ENCODE measurements around the gene TSN.
A peak's percentile ranks its signal among the peaks of the same experiment; 100 is the strongest.
"Not testable (repeated sequence)": the region's sequence is repeated elsewhere in the genome, so short reads cannot be mapped to it uniquely, and the experiment has no call there.

Gene TSN

DNA sequence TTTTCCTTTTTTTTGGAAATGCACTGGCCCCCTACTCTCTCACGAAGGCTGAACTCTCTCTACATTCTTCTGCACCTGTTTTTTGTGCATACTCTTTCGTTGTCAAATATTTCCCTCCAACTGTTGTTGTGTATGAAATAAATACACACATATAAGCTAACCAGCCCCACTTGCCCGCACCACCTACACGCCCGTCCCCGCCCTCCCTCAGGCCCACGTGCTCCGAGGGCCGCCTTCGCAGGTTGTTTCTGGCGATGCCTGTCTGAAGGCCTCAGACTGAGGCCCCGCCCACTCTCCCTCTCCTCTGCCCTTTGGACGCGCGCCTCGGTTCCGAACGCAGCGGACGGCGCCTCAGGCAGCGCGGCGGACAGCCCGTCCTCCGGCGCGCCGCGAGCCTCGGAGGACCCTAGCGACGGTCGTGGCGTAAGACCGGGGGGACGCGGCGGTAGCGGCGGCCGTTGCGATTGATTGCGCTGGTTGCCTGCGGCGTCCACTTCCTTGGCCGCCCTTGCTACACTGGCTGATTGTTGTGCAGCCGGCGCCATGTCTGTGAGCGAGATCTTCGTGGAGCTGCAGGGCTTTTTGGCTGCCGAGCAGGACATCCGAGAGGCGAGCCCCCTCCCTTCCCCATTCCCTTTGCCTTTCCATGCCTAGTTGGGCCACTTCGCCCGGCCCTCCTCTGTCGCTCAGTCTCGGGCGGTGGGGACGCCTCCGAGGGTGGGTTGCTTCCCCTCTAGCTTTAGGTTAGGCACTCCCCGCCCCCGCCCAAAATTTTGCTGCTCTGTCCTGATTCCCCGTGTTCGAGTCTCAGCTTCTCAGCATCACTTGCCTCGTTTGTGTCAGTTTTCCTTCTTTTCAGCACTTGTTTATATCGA, at the start of gene TSN:
TSS of gene TSN (plus strand) at position 415 of the 875 bp plus-strand sequence. CDS start at position 544, 129 bp downstream.
- peak; percentile 93 for DNase-seq (ENCODE audit: low read depth)

DNA sequence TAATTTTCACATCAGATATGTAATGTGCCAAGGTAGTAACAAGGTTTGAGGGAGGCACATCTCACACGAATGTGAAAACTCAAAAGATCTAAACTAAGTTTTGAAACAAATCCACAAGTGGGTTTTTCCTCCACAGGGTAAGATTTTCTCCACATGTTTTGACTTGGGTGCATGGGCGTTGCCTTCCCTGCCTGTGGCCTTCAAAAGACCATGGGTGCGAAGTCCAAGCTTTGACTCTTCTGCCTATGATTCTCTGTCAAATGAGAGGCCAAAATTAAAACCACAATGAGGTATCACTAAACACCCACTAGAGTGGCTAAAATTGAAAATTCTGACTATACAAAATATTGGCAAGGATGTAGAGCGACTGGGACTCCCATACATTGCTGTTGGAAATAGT, 49.5 kb upstream of the TSN start:
- DNase-seq (ENCODE audit: low read depth): no peak

DNA sequence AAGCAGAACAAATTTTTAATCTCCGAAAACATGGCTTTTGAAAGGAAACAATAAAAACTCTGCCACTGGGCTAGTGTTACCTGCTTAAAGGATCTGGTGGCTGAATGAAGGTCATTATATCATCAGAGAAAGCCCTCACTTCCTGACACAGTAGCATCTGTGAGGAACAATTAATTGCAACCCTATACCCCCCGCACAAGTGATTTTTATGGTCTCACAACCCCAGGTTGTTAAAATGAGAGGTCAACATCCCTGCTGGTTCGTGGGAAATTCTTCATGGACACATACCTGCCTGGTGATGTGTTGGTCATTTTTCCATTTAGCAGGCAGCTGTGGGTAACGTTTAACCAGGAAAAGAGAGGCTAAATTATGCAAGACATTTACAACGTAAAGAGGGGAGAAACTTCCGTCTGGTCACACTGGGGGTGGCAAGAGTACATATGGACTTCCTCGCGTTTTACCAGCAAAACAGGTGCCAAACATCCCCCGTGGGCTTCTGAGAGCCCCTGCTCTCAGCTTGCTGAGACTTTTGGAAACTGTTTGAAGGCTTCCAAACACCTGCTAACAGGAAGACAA, 48.0 kb upstream of the TSN start:
- DNase-seq (ENCODE audit: low read depth): no peak

DNA sequence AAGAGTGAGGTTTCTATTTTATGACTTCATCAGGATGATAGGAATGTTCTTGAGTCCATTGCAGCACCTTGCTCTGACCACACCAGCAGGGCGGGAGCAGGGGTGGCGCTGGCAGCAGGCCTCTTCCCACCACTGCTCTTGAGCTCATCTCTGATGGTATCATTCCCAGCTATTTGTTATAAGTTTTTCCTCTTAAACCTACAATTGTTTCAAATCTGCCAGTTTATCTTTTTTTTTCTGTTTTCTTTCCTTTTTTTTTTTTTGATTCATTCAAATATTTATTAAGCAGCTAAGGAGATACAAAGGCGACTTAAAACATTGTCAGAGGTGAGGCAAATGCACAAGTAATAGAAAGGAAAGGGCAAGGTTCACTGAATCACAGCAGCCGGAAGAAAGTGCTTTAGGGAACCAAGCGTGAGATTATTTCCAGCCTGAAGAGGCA, 47.5 kb upstream of the TSN start:
- DNase-seq (ENCODE audit: low read depth): no peak

DNA sequence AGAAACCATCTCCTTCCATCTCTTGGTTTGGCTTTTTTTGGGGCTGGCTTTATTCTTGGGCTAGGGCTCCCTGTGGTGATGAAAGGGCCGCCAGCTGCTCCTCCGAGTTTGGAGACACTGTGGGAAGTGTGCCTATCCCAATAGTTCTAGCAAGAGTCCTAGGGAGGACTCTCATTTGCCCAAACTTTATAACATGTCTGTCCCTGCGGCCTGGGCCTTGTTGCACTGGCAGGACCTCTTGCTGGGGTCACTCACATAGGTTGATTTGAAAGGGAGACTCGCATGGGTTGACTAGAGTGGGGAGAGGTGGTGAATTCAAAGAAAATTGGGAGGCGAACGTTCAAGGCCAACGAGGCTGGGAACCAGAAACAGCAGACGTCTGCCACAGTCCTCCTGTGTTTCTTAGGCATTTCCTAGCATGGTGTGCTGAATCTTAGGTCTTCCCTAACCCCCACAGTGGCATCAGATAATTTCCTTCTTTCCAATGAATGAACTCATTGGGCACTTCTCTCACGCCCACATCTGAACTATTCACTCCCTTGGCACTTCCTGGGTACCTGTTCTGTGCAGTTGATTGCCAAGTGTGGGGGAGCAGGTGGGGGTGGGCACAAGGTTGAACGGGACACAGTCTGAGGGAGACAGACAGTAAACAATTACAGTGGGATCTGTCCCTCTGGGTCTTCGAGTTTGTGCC, 45.5 kb upstream of the TSN start:
- no peak for DNase-seq (ENCODE audit: low read depth)

DNA sequence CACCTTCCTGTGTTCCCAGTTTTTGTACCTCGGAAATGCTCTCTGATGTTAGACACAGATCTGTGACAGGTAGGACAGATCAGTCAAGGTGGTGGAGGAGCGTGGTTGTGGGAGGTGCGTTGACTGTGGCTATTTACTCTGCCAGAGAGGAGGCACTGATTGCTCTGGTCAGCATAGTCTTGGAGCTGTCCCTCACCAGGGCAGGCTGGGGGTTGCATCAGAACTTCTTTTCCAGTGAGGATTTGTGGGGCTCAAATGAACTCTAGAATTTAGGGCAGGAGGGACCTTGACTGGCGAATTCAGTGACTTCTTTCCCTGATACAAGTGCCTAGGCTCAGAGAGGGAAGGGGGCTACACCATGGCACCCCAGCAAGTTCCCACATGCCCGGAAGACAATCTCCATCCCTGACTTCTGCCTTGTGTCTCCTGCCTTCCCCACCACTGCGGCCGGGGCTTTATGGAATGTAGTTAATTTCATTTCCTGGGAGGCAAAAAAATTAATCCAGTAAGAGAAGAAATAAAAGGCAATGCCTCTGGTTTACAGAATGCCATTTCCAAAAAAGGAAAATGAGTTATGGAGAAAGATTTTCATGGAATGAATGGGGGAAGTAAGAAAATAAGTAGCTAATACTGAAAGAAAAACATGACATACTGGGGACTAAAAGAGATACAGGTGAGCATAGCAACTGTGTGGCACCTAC, 44.8 kb upstream of the TSN start:
- no peak for DNase-seq (ENCODE audit: low read depth)

DNA sequence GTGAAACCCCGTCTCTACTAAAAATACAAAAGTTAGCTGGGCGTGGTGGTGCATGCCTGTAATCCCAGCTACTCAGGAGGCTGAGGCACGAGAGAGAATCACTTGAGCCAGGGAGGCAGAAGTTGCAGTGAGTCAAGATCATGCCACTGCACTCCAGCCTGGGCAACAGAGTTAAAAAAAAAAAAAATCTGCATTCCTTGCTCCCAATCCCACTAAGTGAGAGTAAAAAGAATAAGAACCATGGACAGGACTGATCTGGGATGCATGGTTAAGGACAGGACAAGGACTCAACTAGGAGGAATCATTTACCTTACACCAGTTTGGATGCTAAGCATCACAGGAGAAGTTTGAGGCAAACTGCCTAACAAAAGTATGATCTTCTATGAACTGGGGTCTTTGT, 44.0 kb upstream of the TSN start:
- DNase-seq (ENCODE audit: low read depth): not testable (repeated sequence)

DNA sequence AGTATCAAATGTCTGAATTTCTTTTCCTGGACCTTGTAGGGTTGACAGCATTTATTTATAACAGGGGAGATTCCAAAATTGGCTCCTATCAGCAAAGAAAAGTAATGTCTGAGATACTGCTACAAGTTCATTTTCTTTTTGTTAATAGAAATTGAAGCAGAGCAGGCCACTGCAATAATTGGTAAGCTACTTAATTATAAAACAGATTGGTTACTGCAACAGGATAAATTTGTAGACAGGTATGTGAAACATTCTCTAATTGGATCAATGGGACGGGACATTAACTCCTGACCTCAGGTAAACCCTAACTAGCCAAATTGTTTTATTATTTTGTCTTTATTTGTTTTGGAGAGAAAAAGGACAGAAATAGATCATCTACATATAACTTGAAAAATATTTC, 39.3 kb upstream of the TSN start:
- no peak for DNase-seq (ENCODE audit: low read depth)

DNA sequence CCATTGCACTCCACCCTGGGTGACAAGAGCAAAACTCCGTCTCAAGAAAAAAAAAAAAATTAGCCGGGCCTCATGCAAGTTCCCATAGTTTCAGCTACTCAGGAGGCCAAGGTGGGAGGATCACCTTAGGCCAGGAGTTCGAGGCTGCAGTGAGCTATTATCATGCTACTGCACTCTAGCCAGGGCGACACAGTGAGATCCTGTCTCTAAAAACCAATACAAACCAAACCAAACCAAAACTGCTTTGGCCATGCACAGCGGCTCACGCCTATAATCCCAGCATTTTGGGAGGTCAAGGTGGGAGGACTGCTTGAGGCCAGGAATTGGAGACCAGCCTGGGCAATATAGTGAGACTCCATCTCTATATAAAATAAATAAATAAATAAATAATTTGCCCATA, 37.9 kb upstream of the TSN start:
- no peak for DNase-seq (ENCODE audit: low read depth)

DNA sequence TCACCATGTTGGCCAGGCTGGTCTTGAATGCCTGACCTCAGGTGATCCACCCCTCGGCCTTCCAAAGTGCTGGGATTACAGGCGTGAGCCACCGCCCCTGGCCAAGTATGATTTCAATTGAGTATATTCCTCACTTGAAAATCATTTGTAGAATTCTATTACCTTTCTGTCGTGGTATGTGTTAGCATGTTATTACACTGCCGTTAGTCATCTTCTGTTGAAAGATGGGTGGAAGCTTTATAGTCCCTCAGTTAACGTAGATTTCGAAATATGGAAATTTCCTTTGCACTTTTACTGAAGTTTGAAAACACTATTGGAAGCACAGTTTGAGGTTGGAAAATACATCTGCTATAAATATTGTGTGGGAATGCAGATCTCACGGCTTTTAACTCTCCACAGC, 33.5 kb upstream of the TSN start:
- DNase-seq (ENCODE audit: low read depth): no peak

DNA sequence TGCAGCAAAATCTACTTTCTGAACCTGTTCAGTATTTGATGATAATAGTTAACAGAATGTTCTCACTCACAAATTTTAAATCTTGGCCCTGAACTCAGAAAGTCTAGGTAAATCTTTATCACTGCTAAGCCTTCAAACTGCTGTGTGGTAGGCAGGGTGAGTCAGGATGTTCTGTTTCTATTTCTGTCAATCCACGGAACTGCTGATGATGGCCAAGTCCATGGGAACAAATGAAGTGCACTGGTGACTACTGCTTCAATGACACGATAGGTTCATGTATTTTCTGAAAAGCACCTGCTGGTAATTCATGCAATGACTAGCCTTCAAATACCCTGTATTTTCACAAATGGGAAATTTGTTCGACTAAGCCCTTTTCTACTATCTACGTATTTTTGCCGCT, 33.0 kb upstream of the TSN start:
- DNase-seq (ENCODE audit: low read depth): no peak

DNA sequence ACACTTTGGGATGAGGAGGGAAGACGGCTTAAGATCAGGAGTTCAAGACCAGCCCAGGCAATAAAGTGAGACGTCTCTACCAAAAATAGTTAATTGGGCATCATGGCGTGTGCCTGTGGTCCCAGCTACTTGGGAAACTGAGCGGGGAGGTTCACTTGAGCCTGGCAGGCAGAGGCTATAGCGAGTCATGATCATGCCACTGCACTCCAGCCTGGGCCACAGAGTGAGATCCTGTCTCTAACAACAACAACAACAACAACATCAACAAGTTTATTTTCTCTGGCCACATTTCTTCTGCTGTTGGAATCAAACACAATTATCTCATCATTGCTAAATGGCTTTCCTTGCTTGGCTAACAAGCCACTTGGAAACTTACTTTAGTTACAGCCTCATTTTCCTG, 32.1 kb upstream of the TSN start:
- DNase-seq (ENCODE audit: low read depth): no peak

DNA sequence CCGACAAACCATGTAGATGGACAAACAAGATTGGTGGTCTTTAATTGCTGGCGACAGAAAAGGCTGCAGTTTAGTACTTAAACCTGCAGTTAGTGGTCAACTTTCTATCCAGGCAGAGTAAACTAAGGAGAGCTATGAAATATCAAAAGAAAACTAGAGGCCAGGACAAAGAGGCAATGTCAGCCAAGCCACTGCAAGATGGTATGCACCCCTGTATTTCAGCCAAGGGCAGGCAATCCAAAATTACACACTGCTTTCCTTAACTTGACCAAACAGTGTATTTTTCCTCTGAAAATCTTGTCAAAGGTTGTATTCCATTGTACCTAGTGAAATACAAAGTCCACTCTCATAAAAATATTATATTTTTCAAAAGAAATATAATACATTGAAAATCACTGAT, 28.1 kb upstream of the TSN start:
- DNase-seq (ENCODE audit: low read depth): no peak

DNA sequence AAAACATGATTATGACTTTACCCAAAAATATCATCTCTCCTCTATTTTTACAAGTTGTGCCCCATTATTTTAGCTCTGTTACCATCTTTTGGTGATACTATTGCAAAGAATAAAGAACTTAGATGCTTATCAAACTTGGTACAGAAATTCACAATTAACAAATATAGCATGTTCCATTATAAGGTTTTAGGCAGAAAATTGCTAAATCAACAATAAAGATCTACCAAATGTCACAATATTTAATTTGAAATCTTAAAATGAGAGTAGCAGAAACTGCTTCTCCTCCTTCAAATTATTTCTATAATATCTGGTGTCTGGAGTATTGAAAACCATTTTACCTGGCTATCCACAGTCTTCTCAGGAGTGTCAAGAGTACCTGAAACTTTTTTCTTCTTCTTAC, 27.5 kb upstream of the TSN start:
- no peak for DNase-seq (ENCODE audit: low read depth)

DNA sequence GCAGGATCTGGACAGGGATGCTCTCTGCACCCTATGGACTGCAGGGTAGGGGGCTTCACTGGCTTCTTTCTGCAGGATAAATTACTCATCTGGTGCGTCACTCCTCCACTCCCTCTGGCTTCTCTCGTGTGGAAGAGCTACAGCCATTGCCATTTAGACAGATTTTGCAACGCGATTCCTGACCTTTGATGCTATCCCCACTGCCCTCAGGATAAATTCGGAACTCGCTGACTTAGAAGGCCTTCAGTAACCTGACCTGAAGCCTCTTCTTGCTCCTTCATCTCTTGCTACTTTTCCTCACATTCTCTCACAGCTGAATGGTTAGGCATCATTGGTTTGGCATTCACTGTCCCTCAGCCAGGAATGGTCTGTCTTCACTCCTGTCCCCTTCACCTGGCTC, 24.1 kb upstream of the TSN start:
- no peak for DNase-seq (ENCODE audit: low read depth)

DNA sequence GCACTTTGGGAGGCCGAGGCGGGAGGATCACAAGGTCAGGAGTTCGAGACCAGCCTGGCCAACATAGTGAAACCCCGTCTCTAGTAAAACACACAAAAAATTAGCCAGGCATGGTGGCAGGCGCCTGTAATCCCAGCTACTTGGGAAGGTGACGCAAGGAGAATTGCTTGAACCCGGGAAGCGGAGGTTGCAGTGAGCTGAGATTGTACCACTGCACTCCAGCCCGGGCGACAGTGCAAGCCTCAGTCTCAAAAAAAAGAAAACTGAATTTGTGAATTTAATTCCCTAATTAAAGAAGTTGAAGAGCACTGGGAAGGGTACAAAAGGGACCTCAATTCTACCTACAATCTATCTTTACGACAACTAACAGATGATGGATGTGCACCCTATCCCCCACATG, 20.9 kb upstream of the TSN start:
- not testable (repeated sequence) for DNase-seq (ENCODE audit: low read depth)

DNA sequence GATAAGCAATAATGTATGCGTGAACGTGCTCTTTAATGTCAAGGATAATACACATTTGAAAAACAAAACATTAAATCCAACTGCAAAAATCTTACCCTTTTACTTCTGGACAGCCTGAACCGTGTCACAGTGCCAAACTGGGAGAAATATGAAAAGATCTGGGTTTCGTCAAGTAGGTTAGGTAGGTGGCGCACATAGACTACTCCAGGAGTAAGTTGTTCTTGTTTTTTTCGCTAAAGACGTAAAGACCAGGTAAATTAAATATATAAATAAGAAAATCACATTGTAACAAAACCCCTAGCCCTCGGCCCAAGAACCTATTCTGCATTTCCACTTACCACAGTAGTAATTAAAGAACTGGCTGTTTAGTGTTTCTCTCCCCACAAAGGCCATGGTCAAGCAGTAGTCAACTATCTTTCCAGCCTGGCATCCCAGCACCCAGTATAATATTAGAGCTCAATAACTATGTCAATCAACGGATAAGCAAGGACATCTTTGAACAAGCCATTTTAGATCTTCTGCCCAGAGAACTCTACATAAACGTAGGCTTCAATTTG, 19.9 kb upstream of the TSN start:
- no peak for DNase-seq (ENCODE audit: low read depth)

DNA sequence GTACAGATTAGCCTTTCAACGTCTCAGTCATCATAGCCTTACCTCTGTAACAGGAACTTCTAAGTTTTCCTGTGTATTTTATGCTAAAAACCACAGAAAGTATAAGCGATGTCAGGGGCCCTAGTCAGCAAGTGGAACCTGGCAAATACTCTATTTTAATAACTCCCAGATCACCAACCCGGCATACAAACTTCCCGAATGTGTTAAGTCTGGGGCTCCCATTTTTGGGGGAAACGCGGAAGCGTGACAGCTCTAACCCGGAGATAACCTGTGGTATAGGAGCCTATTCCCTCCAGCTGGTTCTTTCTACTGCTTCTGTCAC, 19.4 kb upstream of the TSN start:
- DNase-seq (ENCODE audit: low read depth): no peak

DNA sequence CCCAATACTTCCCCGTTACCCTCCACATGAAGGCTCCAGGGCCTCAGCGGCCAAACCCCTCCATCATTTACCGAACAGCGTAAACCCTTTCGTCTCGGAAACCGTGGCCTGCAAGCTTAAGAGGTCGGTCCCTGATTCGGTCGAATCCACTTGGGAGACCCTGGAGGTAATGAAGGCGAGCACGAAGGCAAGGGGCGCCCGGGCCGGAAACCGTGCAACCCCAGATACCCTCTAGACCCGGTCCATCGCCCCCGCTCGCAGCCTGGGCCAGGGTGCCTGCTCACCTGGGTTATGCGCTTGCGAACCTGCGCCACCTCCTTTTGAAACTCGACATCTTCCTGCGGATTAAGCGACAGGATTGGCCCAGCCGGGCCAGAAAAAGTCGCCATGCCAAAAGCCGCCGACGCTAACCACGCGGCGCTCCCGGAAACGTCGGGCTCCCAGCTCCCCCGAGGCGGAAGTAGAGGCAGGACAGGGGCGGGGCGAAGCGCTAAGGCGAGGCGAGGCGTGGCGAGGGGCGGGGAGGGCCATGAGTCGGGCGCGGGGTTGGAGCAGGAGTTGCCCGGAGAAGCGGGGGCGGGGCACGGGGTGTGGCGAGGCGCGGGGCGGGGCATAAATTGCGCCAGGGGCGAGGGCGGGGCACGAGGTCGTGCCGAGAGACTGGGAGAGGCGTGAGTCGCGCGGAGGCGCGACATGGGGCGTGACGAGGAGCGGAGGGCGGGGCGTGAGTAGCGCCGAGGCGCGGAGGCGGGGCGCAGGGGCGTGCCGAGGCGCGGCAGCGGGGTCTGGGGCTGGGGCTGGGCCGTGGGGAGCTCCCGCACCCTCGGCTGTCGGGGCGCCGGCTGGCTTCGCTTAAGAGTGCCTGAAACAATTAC, 18.8 kb upstream of the TSN start, which contains the start of gene NIFK:
TSS of gene NIFK (minus strand) at position 414 of the 875 bp plus-strand sequence. CDS start at position 389, 25 bp downstream.
- peak; percentile 100 for DNase-seq (ENCODE audit: low read depth)

DNA sequence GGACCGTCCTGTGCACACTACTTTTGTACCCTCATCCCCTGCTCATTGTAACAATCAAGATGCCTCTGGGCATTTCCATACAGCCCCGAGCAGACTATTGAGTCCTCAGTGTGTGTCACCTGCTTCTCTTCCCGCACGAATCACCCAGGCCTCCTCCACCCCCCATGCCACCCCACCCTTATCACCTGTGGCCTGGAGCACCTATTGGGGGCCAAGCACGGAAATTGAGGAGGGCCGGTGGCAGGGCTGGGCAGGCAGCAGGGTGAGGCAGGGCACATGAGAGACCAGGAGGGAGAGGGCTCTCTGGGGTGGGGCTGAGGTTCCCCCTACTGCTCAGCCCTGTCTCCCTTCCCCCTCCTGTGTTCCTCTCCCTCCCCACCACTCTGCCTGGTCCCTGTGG, 14.5 kb upstream of the TSN start:
- DNase-seq (ENCODE audit: low read depth): no peak

DNA sequence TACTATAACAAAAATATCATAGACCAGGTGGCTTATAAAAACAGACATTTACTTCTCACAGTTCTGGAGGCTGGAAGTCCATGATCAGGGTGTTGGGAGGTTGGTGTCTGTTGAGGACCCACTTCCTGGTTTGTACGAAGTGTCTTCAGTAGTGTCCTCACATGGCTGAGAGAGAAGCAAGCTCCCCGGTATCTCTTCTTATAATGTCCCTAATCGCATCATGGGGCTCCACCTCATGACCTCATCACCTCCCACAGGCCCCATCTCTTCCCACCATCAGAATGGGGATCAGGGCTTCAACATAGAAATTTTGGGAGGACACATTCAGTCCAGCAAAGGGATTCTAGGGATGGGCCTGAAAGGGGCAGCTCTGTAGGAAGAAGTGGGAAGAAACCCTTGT, 14.0 kb upstream of the TSN start:
- no peak for DNase-seq (ENCODE audit: low read depth)

Data from stimulated activated CD8-positive, alpha-beta memory T cell treated with anti-CD3 and anti-CD28 coated beads, Interleukin-4, amount 100 ng/mL, for 24 hours (primary cell).